ENCODE measurements around the gene APOC3. TPM values are rescaled to one million over a fixed set of nuclear protein-coding genes. Genes with fewer than 3 reads are reported as not detected.

The APOC3 gene
- total and polyA plus RNA-seq, 2 experiments from 2014 or later: not detected

DNA sequence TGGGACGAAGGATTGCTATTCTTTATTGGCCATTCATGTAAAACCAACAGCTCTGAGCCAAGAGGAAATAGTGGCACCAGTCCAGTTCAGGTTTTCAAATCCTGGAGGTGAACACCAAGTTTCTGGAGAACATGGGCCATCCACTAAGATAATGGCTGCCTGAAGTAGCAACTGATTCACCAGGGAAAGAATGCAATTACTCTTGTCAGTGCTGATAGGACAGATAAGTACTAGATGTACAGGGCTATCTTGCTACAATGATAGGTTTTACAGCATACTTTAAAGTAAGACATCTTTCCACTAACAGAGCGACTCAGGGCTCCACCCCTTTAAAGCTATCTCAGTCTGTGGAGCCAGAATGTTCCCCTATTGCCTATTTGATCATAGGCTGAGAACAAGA is 44.5 kb downstream of the APOC3 start:
- no peaks in the 10 kb centered on the region for H3F3A ChIP-seq (replicated peaks; ENCODE audit: low read depth)
- peaks cover 16% of the 10 kb centered on the region; the same call in 2 of the 3 replicates for H3K36me3 Mint-ChIP-seq (ENCODE audit: low read depth)
- H3K27ac Mint-ChIP-seq: no peak overlapping the region
- TF ChIP-seq, protein P1, sequence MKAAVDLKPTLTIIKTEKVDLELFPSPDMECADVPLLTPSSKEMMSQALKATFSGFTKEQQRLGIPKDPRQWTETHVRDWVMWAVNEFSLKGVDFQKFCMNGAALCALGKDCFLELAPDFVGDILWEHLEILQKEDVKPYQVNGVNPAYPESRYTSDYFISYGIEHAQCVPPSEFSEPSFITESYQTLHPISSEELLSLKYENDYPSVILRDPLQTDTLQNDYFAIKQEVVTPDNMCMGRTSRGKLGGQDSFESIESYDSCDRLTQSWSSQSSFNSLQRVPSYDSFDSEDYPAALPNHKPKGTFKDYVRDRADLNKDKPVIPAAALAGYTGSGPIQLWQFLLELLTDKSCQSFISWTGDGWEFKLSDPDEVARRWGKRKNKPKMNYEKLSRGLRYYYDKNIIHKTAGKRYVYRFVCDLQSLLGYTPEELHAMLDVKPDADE (IDR thresholded peaks at IDR 0.05): no peak
- TF ChIP-seq JUNB (IDR thresholded peaks at IDR 0.05; ENCODE audit: unreplicated experiment): no peak
- TF ChIP-seq STAT1 (IDR thresholded peaks at IDR 0.05; ENCODE audit: unreplicated experiment): no peak
- TF ChIP-seq, protein P2, sequence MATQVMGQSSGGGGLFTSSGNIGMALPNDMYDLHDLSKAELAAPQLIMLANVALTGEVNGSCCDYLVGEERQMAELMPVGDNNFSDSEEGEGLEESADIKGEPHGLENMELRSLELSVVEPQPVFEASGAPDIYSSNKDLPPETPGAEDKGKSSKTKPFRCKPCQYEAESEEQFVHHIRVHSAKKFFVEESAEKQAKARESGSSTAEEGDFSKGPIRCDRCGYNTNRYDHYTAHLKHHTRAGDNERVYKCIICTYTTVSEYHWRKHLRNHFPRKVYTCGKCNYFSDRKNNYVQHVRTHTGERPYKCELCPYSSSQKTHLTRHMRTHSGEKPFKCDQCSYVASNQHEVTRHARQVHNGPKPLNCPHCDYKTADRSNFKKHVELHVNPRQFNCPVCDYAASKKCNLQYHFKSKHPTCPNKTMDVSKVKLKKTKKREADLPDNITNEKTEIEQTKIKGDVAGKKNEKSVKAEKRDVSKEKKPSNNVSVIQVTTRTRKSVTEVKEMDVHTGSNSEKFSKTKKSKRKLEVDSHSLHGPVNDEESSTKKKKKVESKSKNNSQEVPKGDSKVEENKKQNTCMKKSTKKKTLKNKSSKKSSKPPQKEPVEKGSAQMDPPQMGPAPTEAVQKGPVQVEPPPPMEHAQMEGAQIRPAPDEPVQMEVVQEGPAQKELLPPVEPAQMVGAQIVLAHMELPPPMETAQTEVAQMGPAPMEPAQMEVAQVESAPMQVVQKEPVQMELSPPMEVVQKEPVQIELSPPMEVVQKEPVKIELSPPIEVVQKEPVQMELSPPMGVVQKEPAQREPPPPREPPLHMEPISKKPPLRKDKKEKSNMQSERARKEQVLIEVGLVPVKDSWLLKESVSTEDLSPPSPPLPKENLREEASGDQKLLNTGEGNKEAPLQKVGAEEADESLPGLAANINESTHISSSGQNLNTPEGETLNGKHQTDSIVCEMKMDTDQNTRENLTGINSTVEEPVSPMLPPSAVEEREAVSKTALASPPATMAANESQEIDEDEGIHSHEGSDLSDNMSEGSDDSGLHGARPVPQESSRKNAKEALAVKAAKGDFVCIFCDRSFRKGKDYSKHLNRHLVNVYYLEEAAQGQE (IDR thresholded peaks at IDR 0.05; ENCODE audit: unreplicated experiment): no peak
- H3K36me3 ChIP-seq (ENCODE audit: insufficient read depth): no peaks in the 10 kb centered on the region
- no peaks in the 10 kb centered on the region; the same call in 1 of the 2 replicates for H3K4me1 ChIP-seq (ENCODE audit: insufficient read depth)
- no peaks in the 10 kb centered on the region for H3K9me3 Mint-ChIP-seq
- no peak for DNase-seq (ENCODE audit: low spot score)
- peaks cover 3% of the 10 kb centered on the region; the same call in 2 of the 3 replicates for H3K4me1 Mint-ChIP-seq
- no peak for ATAC-seq
- H2AFZ ChIP-seq: no peak overlapping the region
- no peaks in the 10 kb centered on the region for H3K27me3 Mint-ChIP-seq (ENCODE audit: insufficient read depth, low read depth, poor library complexity)
- H4K20me1 ChIP-seq (replicated peaks; ENCODE audit: insufficient read depth): no peaks in the 10 kb centered on the region; the same call in 1 of the 2 replicates
- no peaks in the 10 kb centered on the region for H3K9me2 ChIP-seq (ENCODE audit: insufficient read depth)
- no peak overlapping the region for H3K4me2 ChIP-seq
- H3K27ac ChIP-seq (ENCODE audit: low read depth): no peak overlapping the region
- no peak overlapping the region for H3K4me3 ChIP-seq
- no peaks in the 10 kb centered on the region for H3K27me3 ChIP-seq (ENCODE audit: insufficient read depth)
- H3K79me2 ChIP-seq (replicated peaks; ENCODE audit: insufficient read depth): no peaks in the 10 kb centered on the region
- no peak overlapping the region for H3K4me3 Mint-ChIP-seq

DNA sequence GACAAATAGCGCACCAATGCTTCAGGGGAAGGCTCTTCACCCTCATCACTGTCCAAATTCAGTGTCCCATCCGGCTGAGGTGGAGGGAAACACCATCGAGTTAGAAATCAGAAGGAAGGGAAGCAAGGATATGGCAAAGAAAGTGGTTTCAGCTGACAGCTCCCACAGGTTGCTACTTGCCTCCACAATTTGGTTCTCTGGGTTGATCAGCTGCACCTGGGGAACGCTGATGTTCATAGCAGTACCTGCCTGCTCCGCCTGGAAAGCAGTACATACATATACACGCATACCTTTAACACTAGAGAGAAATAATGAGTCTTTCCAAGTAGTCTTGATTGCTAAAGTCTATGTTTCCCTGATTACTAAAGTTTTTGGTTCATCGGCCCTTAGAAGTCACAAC is 45.5 kb downstream of the APOC3 start:
- H3K4me3 ChIP-seq: no peak overlapping the region
- no peaks in the 10 kb centered on the region for H3K27me3 Mint-ChIP-seq (ENCODE audit: insufficient read depth, low read depth, poor library complexity)
- no peaks in the 10 kb centered on the region for H3K36me3 ChIP-seq (ENCODE audit: insufficient read depth)
- H4K20me1 ChIP-seq (replicated peaks; ENCODE audit: insufficient read depth): no peaks in the 10 kb centered on the region; the same call in 1 of the 2 replicates
- ATAC-seq (no peak), DNase-seq (ENCODE audit: low spot score) (no peak)
- H3K9me3 Mint-ChIP-seq: no peaks in the 10 kb centered on the region
- no peaks in the 10 kb centered on the region; the same call in 1 of the 2 replicates for H3K4me1 ChIP-seq (ENCODE audit: insufficient read depth)
- H3K4me1 Mint-ChIP-seq: peaks cover 3% of the 10 kb centered on the region; the same call in 2 of the 3 replicates
- no peak overlapping the region for H3K4me3 Mint-ChIP-seq
- H3F3A ChIP-seq (replicated peaks; ENCODE audit: low read depth): no peaks in the 10 kb centered on the region
- H3K27ac Mint-ChIP-seq: no peak overlapping the region
- H3K9me2 ChIP-seq (ENCODE audit: insufficient read depth): no peaks in the 10 kb centered on the region
- H2AFZ ChIP-seq: no peak overlapping the region
- TF ChIP-seq, protein P3, sequence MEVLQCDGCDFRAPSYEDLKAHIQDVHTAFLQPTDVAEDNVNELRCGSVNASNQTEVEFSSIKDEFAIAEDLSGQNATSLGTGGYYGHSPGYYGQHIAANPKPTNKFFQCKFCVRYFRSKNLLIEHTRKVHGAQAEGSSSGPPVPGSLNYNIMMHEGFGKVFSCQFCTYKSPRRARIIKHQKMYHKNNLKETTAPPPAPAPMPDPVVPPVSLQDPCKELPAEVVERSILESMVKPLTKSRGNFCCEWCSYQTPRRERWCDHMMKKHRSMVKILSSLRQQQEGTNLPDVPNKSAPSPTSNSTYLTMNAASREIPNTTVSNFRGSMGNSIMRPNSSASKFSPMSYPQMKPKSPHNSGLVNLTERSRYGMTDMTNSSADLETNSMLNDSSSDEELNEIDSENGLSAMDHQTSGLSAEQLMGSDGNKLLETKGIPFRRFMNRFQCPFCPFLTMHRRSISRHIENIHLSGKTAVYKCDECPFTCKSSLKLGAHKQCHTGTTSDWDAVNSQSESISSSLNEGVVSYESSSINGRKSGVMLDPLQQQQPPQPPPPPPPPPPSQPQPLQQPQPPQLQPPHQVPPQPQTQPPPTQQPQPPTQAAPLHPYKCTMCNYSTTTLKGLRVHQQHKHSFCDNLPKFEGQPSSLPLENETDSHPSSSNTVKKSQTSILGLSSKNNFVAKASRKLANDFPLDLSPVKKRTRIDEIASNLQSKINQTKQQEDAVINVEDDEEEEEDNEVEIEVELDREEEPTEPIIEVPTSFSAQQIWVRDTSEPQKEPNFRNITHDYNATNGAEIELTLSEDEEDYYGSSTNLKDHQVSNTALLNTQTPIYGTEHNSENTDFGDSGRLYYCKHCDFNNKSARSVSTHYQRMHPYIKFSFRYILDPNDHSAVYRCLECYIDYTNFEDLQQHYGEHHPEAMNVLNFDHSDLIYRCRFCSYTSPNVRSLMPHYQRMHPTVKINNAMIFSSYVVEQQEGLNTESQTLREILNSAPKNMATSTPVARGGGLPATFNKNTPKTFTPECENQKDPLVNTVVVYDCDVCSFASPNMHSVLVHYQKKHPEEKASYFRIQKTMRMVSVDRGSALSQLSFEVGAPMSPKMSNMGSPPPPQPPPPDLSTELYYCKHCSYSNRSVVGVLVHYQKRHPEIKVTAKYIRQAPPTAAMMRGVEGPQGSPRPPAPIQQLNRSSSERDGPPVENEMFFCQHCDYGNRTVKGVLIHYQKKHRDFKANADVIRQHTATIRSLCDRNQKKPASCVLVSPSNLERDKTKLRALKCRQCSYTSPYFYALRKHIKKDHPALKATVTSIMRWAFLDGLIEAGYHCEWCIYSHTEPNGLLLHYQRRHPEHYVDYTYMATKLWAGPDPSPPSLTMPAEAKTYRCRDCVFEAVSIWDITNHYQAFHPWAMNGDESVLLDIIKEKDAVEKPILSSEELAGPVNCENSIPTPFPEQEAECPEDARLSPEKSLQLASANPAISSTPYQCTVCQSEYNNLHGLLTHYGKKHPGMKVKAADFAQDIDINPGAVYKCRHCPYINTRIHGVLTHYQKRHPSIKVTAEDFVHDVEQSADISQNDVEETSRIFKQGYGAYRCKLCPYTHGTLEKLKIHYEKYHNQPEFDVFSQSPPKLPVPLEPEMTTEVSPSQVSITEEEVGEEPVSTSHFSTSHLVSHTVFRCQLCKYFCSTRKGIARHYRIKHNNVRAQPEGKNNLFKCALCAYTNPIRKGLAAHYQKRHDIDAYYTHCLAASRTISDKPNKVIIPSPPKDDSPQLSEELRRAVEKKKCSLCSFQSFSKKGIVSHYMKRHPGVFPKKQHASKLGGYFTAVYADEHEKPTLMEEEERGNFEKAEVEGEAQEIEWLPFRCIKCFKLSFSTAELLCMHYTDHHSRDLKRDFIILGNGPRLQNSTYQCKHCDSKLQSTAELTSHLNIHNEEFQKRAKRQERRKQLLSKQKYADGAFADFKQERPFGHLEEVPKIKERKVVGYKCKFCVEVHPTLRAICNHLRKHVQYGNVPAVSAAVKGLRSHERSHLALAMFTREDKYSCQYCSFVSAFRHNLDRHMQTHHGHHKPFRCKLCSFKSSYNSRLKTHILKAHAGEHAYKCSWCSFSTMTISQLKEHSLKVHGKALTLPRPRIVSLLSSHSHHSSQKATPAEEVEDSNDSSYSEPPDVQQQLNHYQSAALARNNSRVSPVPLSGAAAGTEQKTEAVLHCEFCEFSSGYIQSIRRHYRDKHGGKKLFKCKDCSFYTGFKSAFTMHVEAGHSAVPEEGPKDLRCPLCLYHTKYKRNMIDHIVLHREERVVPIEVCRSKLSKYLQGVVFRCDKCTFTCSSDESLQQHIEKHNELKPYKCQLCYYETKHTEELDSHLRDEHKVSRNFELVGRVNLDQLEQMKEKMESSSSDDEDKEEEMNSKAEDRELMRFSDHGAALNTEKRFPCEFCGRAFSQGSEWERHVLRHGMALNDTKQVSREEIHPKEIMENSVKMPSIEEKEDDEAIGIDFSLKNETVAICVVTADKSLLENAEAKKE (CRISPR knock-in tag; IDR thresholded peaks at IDR 0.05): no peak
- TF ChIP-seq CREB1 (CRISPR knock-in tag; IDR thresholded peaks at IDR 0.05; ENCODE audit: low read depth): no peak
- no peak for TF ChIP-seq STAT1 (IDR thresholded peaks at IDR 0.05; ENCODE audit: unreplicated experiment)
- no peaks in the 10 kb centered on the region for H3K79me2 ChIP-seq (replicated peaks; ENCODE audit: insufficient read depth)
- no peak overlapping the region for H3K4me2 ChIP-seq
- H3K27ac ChIP-seq (ENCODE audit: low read depth): 0 out of 2 replicates have a peak overlapping the region, but pooled peaks have one; percentile 19
- no peaks in the 10 kb centered on the region for H3K27me3 ChIP-seq (ENCODE audit: insufficient read depth)
- H3K36me3 Mint-ChIP-seq (ENCODE audit: low read depth): peaks cover 11% of the 10 kb centered on the region; the same call in 2 of the 3 replicates

Data from GM23338 (cell line).